Trophoblast cell (in vitro differentiated cells and primary cell): ENCODE measurements around the gene TREML4.
"Not testable (repeated sequence)": the region's sequence is repeated elsewhere in the genome, so short reads cannot be mapped to it uniquely, and the experiment has no call there.

Source experiments
- DNase-seq, 2 donors: peaks; one replicate each; pipeline ENCODE4 v3.0.0-alpha.2; 2016
- H2AFZ ChIP-seq: 2 replicates; pipeline ENCODE4 v1.6.1; 2013; ENCODE audit warnings: low read length, moderate library complexity, mild to moderate bottlenecking; ENCODE audit not compliant: insufficient read depth, poor library complexity
- H2AK5ac ChIP-seq: 2 replicates; pipeline ENCODE4 v1.6.1; 2013; ENCODE audit warnings: mild to moderate bottlenecking, low read length
- H2BK120ac ChIP-seq: 2 replicates; pipeline ENCODE4 v1.6.1; 2013; ENCODE audit warnings: low read length, mild to moderate bottlenecking, moderate library complexity; ENCODE audit not compliant: insufficient read depth, poor library complexity
- H2BK12ac ChIP-seq: 2 replicates; pipeline ENCODE4 v1.6.1; 2013; ENCODE audit warnings: mild to moderate bottlenecking, low read length, moderate library complexity
- H2BK5ac ChIP-seq: 2 replicates; pipeline ENCODE4 v1.6.1; 2013; ENCODE audit warnings: low read length, low read depth, moderate library complexity, mild to moderate bottlenecking; ENCODE audit not compliant: poor library complexity
- H3K14ac ChIP-seq: 2 replicates; pipeline ENCODE4 v1.6.1; 2013; ENCODE audit warnings: mild to moderate bottlenecking, low read length
- H3K18ac ChIP-seq: 2 replicates; pipeline ENCODE4 v1.6.1; 2013; ENCODE audit warnings: mild to moderate bottlenecking, low read length
- H3K23ac ChIP-seq: 2 replicates; pipeline ENCODE4 v1.6.1; 2013; ENCODE audit warnings: low read length
- H3K27ac ChIP-seq: 2 replicates; pipeline ENCODE4 v1.5.1; 2013; ENCODE audit warnings: low read depth, mild to moderate bottlenecking, inconsistent platforms, low read length, moderate library complexity
- H3K27me3 ChIP-seq: 2 replicates; pipeline ENCODE4 v1.6.1; 2013; ENCODE audit warnings: inconsistent platforms, mild to moderate bottlenecking, low read length, moderate library complexity; ENCODE audit not compliant: insufficient read depth
- H3K36me3 ChIP-seq, 2 experiments: 1 replicate in 1 of 2; 2 replicates in 1 of 2; pipeline ENCODE4 v1.6.1; 2013; ENCODE audit warnings: low read length in 2 of 2, mild to moderate bottlenecking in 2 of 2, moderate library complexity in 1 of 2; ENCODE audit not compliant: insufficient read depth in 2 of 2, control insufficient read depth in 1 of 2
- H3K4ac ChIP-seq: 2 replicates; pipeline ENCODE4 v1.6.1; 2013; ENCODE audit warnings: low read depth, mild to moderate bottlenecking, low read length, moderate library complexity
- H3K4me1 ChIP-seq, 2 experiments: 1 replicate in 1 of 2; 2 replicates in 1 of 2; pipeline ENCODE4 v1.6.1; 2013; ENCODE audit warnings: low read length in 2 of 2, mild to moderate bottlenecking in 2 of 2, moderate library complexity in 1 of 2; ENCODE audit not compliant: insufficient read depth in 2 of 2, control insufficient read depth in 1 of 2
- H3K4me2 ChIP-seq: 2 replicates; pipeline ENCODE4 v1.6.1; 2013; ENCODE audit warnings: inconsistent platforms, mild to moderate bottlenecking, low read length, moderate library complexity
- H3K4me3 ChIP-seq: 2 replicates; pipeline ENCODE4 v1.5.1; 2013; ENCODE audit warnings: mild to moderate bottlenecking, low read depth, low read length, inconsistent platforms
- H3K79me1 ChIP-seq: one replicate; pipeline ENCODE4 v1.6.1; 2013; ENCODE audit warnings: low read length
- H3K79me2 ChIP-seq: 2 replicates; pipeline ENCODE4 v1.6.1; 2013; ENCODE audit warnings: low read length, mild to moderate bottlenecking; ENCODE audit not compliant: control insufficient read depth, insufficient read depth, poor library complexity
- H3K9ac ChIP-seq: 2 replicates; pipeline ENCODE4 v1.6.1; 2013; ENCODE audit warnings: mild to moderate bottlenecking, low read length
- H3K9me3 ChIP-seq: 2 replicates; pipeline ENCODE4 v1.6.1; 2013; ENCODE audit warnings: low read depth, mild to moderate bottlenecking, control low read depth, inconsistent platforms, low read length; ENCODE audit not compliant: insufficient read depth
- H4K12ac ChIP-seq: 2 replicates; pipeline ENCODE4 v1.6.1; 2013; ENCODE audit warnings: low read depth, mild to moderate bottlenecking, low read length, moderate library complexity
- H4K8ac ChIP-seq: 2 replicates; pipeline ENCODE4 v1.6.1; 2013; ENCODE audit warnings: low read depth, mild to moderate bottlenecking, low read length, moderate library complexity
- H4K91ac ChIP-seq: one replicate; pipeline ENCODE4 v1.6.1; 2013; ENCODE audit warnings: low read depth, mild to moderate bottlenecking, low read length, moderate library complexity
- WGBS: extraction: QIAGEN DNeasy Blood & Tissue Kit; methylation state at CpG from one replicate; pipeline ENCODE4 v1.1.7; 2013; ENCODE audit warnings: missing lambda C conversion rate; ENCODE audit not compliant: insufficient read length, insufficient coverage; ENCODE audit errors: extremely low coverage; 5-methylcytosine and 5-hydroxymethylcytosine counted together

TREML4 gene

DNA sequence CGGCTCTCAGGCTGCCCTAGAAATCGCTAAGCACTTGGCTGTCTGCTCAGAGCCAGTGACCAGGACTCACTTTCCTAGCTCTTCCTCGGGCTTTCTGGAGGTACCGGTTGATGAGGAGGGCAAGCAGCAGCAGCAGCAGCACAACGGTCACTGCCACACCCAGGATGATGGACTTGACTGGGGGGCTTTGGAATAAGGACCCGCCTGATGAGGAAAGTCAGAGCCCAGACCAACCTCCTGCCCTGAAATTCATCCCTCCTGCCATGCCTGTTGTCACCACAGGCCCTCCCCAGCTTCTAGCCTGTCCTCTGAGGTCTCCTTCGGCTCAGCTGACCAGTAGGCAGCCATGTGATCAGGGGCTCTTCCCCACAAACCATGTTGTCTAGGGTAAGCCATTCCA is 43.4 kb upstream of the TREML4 start:
- Histone ChIP-seq H3K4me1 (peaks cover 0 to 8% of the 10 kb centered on the region in 2 experiments), H2AK5ac (no peak overlapping the region), H3K4me2 (no peak overlapping the region), H3K9me3 (no peaks in the 10 kb centered on the region), H4K12ac (no peak overlapping the region), H3K14ac (no peak overlapping the region), H2BK120ac (no peak overlapping the region), H3K9ac (no peak overlapping the region), H4K8ac (no peak overlapping the region), H3K27ac (no peak overlapping the region), H3K79me2 (no peaks in the 10 kb centered on the region), H2BK12ac (no peak overlapping the region), H4K91ac (no peak overlapping the region), H3K79me1 (no peaks in the 10 kb centered on the region), H3K4ac (no peak overlapping the region), H3K4me3 (no peak overlapping the region), H3K27me3 (no peaks in the 10 kb centered on the region), H3K23ac (no peak overlapping the region), H3K36me3 (no peaks in the 10 kb centered on the region), H2BK5ac (no peak overlapping the region), H2AFZ (no peak overlapping the region), H3K18ac (no peak overlapping the region)
- DNase-seq, result no peak
- no CpG with 5 or more reads among the region's 7 CpGs for WGBS

GRCh38 chr6:41186031-41186562 is 42.1 kb upstream of the TREML4 start:
- WGBS, result no CpG with 5 or more reads among the region's 10 CpGs
- no peak overlapping the region for H2AFZ ChIP-seq
- peaks cover 0 to 8% of the 10 kb centered on the region in 2 experiments for H3K4me1 ChIP-seq
- no peak for DNase-seq
- no peak overlapping the region for H3K9ac ChIP-seq
- no peak overlapping the region for H3K4ac ChIP-seq
- no peak overlapping the region for H2BK5ac ChIP-seq
- no peak overlapping the region for H2BK12ac ChIP-seq
- H2BK120ac ChIP-seq, result no peak overlapping the region
- peaks cover 1% of the 10 kb centered on the region for H3K9me3 ChIP-seq
- no peak overlapping the region for H2AK5ac ChIP-seq
- H3K14ac ChIP-seq, result no peak overlapping the region
- no peaks in the 10 kb centered on the region for H3K27me3 ChIP-seq
- H3K4me2 ChIP-seq, result no peak overlapping the region
- H4K91ac ChIP-seq, result no peak overlapping the region
- H3K27ac ChIP-seq, result no peak overlapping the region
- H3K4me3 ChIP-seq, result no peak overlapping the region
- no peak overlapping the region for H3K23ac ChIP-seq
- H3K18ac ChIP-seq, result no peak overlapping the region
- no peaks in the 10 kb centered on the region for H3K79me1 ChIP-seq
- H3K79me2 ChIP-seq, result no peaks in the 10 kb centered on the region
- H4K12ac ChIP-seq, result no peak overlapping the region
- H4K8ac ChIP-seq, result no peak overlapping the region
- H3K36me3 ChIP-seq, result no peaks in the 10 kb centered on the region

GRCh38 chr6:41187924-41188886 is 39.9 kb upstream of the TREML4 start:
- Histone ChIP-seq H3K18ac (no peak overlapping the region), H3K23ac (no peak overlapping the region), H2BK12ac (no peak overlapping the region), H4K12ac (no peak overlapping the region), H2BK5ac (no peak overlapping the region), H3K14ac (no peak overlapping the region), H3K4me3 (no peak overlapping the region), H3K4me1 (peaks cover 0 to 8% of the 10 kb centered on the region in 2 experiments), H3K9ac (no peak overlapping the region), H4K8ac (no peak overlapping the region), H3K4ac (no peak overlapping the region), H2BK120ac (no peak overlapping the region), H4K91ac (no peak overlapping the region), H3K9me3 (peaks cover 1% of the 10 kb centered on the region), H3K27ac (no peak overlapping the region), H2AFZ (no peak overlapping the region), H2AK5ac (no peak overlapping the region), H3K27me3 (no peaks in the 10 kb centered on the region), H3K4me2 (no peak overlapping the region), H3K36me3 (no peaks in the 10 kb centered on the region), H3K79me1 (no peaks in the 10 kb centered on the region), H3K79me2 (no peaks in the 10 kb centered on the region)
- no CpG with 5 or more reads among the region's 8 CpGs for WGBS
- DNase-seq, result no peak

DNA sequence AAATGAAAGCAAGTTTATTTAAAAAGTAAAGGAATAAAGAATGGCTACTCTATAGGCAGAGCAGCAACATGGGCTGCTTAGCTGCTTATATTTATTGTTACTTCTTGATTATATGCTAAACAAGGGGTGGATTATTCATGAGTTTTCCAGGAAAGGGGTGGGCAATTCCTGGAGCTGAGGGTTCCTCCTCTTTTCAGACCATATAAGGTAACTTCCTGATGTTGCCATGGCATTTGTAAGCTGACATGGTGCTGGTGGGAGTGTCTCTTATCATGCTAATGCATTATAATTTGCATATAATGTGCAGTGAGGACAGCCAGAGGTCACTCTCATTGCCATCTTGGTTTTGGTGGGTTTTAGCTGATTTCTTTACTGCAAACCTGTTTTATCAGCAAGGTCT is 39.1 kb upstream of the TREML4 start:
- not testable (repeated sequence) for H2AK5ac ChIP-seq, DNase-seq, H3K79me1 ChIP-seq, H2BK120ac ChIP-seq, H3K4me2 ChIP-seq, H3K4ac ChIP-seq, H3K23ac ChIP-seq, H3K9me3 ChIP-seq, H2BK5ac ChIP-seq, H4K91ac ChIP-seq, H3K14ac ChIP-seq, H3K4me1 ChIP-seq, H3K36me3 ChIP-seq, H3K18ac ChIP-seq, H3K79me2 ChIP-seq, H3K9ac ChIP-seq, H3K27me3 ChIP-seq, H2AFZ ChIP-seq, H2BK12ac ChIP-seq, H3K27ac ChIP-seq, H3K4me3 ChIP-seq, H4K8ac ChIP-seq, H4K12ac ChIP-seq
